MM.1S (cell line): ENCODE results near the gene COL6A2.
"Not testable (repeated sequence)": the region's sequence is repeated elsewhere in the genome, so short reads cannot be mapped to it uniquely, and the experiment has no call there.

Experiments used
- DNase-seq: peaks from one replicate; pipeline ENCODE4 v3.0.0-alpha.2; 2015
- H2AFZ ChIP-seq: fragments of 300-600 bp; sonication (generic); 2 replicates; pipeline ENCODE4 v1.6.0; 2016; ENCODE audit warnings: antibody characterized with exemption, low read length
- H3F3A ChIP-seq: fragments of 300-600 bp; sonication (generic); 2 replicates; pipeline ENCODE4 v1.6.1; 2016; ENCODE audit warnings: mild to moderate bottlenecking, antibody characterized with exemption, low read length, moderate library complexity, mixed read lengths; ENCODE audit not compliant: insufficient read depth
- H3K27ac ChIP-seq: fragments of 300-600 bp; sonication (generic); 2 replicates; pipeline ENCODE4 v1.5.1; 2016; ENCODE audit warnings: mild to moderate bottlenecking, low read length
- H3K27me3 ChIP-seq: fragments of 300-600 bp; sonication (generic); replicated peaks from 2 replicates; pipeline ENCODE4 v1.6.0; 2016; ENCODE audit warnings: low read length; ENCODE audit not compliant: insufficient read depth
- H3K36me3 ChIP-seq: fragments of 300-600 bp; sonication (generic); replicated peaks from 2 replicates; pipeline ENCODE4 v1.6.1; 2016; ENCODE audit warnings: mild to moderate bottlenecking, low read length, mixed read lengths; ENCODE audit not compliant: insufficient read depth
- H3K4me1 ChIP-seq: fragments of 300-600 bp; sonication (generic); 2 replicates; pipeline ENCODE4 v1.6.1; 2016; ENCODE audit warnings: low read length, mixed read lengths
- H3K4me2 ChIP-seq: fragments of 300-600 bp; sonication (generic); 2 replicates; pipeline ENCODE4 v1.6.0; 2016; ENCODE audit warnings: low read depth, low read length
- H3K4me3 ChIP-seq: fragments of 300-600 bp; sonication (generic); 2 replicates; pipeline ENCODE4 v1.5.1; 2016; ENCODE audit warnings: low read length, mixed read lengths
- H3K79me2 ChIP-seq: fragments of 300-600 bp; sonication (generic); 2 replicates; pipeline ENCODE4 v1.6.1; 2016; ENCODE audit warnings: mixed run types, low read length, mixed read lengths
- H3K9ac ChIP-seq: fragments of 300-600 bp; sonication (generic); 2 replicates; pipeline ENCODE4 v1.6.1; 2016; ENCODE audit warnings: low read length, mixed read lengths
- H3K9me2 ChIP-seq: fragments of 300-600 bp; sonication (generic); replicated peaks from 2 replicates; pipeline ENCODE4 v1.6.1; 2016; ENCODE audit warnings: mild to moderate bottlenecking, low read length, mixed read lengths; ENCODE audit not compliant: insufficient read depth
- H3K9me3 ChIP-seq: fragments of 300-600 bp; sonication (generic); replicated peaks from 2 replicates; pipeline ENCODE4 v1.6.1; 2016; ENCODE audit warnings: mild to moderate bottlenecking, low read length, mixed read lengths; ENCODE audit not compliant: insufficient read depth
- H4K20me1 ChIP-seq: fragments of 300-600 bp; sonication (generic); 2 replicates; pipeline ENCODE4 v1.6.1; 2016; ENCODE audit warnings: mild to moderate bottlenecking, low read length, moderate library complexity, mixed read lengths; ENCODE audit not compliant: insufficient read depth
- EZH2 ChIP-seq: fragments of 300-600 bp; sonication (generic); optimal IDR thresholded peaks from 2 replicates; pipeline ENCODE3; 2017; ENCODE audit warnings: low read depth, mild to moderate bottlenecking, antibody characterized with exemption, low read length, mixed read lengths
- EZH2phosphoT487 ChIP-seq: fragments of 300-600 bp; sonication (generic); IDR thresholded peaks from 2 replicates; pipeline ENCODE4 v1.6.1; 2018; ENCODE audit warnings: antibody characterized with exemption, low read length
- TF ChIP-seq, protein P1 (sequence below): fragments of 300-600 bp; sonication (generic); IDR thresholded peaks from 2 replicates; pipeline ENCODE4 v1.5.1; 2016; ENCODE audit warnings: antibody characterized with exemption, low read length, mixed read lengths

The COL6A2 gene

GRCh38 chr21:46104104-46104503 is 6.2 kb downstream of the COL6A2 start:
- no peak overlapping the region for H2AFZ ChIP-seq
- no peaks in the 10 kb centered on the region for H3F3A ChIP-seq
- no peaks in the 10 kb centered on the region for H3K4me1 ChIP-seq
- H3K27me3 ChIP-seq: peaks cover 99% of the 10 kb centered on the region
- TF ChIP-seq EZH2phosphoT487 (no peak), EZH2 (no peak)
- TF ChIP-seq, protein P1, sequence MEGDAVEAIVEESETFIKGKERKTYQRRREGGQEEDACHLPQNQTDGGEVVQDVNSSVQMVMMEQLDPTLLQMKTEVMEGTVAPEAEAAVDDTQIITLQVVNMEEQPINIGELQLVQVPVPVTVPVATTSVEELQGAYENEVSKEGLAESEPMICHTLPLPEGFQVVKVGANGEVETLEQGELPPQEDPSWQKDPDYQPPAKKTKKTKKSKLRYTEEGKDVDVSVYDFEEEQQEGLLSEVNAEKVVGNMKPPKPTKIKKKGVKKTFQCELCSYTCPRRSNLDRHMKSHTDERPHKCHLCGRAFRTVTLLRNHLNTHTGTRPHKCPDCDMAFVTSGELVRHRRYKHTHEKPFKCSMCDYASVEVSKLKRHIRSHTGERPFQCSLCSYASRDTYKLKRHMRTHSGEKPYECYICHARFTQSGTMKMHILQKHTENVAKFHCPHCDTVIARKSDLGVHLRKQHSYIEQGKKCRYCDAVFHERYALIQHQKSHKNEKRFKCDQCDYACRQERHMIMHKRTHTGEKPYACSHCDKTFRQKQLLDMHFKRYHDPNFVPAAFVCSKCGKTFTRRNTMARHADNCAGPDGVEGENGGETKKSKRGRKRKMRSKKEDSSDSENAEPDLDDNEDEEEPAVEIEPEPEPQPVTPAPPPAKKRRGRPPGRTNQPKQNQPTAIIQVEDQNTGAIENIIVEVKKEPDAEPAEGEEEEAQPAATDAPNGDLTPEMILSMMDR: no peak
- H3K9ac ChIP-seq: no peak overlapping the region
- H3K36me3 ChIP-seq: no peaks in the 10 kb centered on the region
- no peak for DNase-seq
- no peak overlapping the region for H3K27ac ChIP-seq
- no peak overlapping the region for H3K4me2 ChIP-seq
- no peak overlapping the region for H3K4me3 ChIP-seq
- H3K9me2 ChIP-seq: no peaks in the 10 kb centered on the region
- no peaks in the 10 kb centered on the region for H4K20me1 ChIP-seq
- no peaks in the 10 kb centered on the region for H3K9me3 ChIP-seq
- H3K79me2 ChIP-seq: no peaks in the 10 kb centered on the region

DNA sequence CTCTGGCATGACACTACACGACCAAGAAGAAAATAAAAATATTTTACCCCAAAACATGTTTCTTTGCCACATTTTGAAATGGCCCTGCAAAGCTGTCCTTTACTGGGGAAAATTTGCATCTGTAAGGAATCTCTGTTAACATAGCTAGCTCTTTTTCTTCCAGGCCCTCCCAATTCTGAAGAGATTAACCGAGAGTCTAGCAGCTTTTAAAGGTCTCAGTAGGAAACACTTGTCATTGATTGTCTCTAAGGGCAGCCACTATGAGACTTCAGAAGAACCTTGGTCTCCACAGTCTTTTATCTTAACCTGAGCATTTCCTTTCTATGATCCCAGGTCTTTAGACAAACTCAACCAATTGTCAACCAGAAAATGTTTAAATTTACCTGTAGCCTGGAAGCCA is 9.5 kb downstream of the COL6A2 start:
- not testable (repeated sequence) for H3K4me1 ChIP-seq, H3K4me3 ChIP-seq, H3K36me3 ChIP-seq, H4K20me1 ChIP-seq, H3K9ac ChIP-seq, H3K79me2 ChIP-seq, H3K9me3 ChIP-seq, DNase-seq, H3F3A ChIP-seq, H2AFZ ChIP-seq, H3K27ac ChIP-seq, H3K9me2 ChIP-seq, H3K4me2 ChIP-seq
- peaks cover 96% of the 10 kb centered on the region for H3K27me3 ChIP-seq

- no peaks in the 10 kb centered on the region for H3F3A ChIP-seq
- DNase-seq: no peak
- H3K27me3 ChIP-seq: peaks cover 96% of the 10 kb centered on the region
- no peak overlapping the region for H3K9ac ChIP-seq
- no peak overlapping the region for H3K4me2 ChIP-seq
- H3K9me3 ChIP-seq: no peaks in the 10 kb centered on the region
- no peak overlapping the region for H3K4me3 ChIP-seq
- H3K27ac ChIP-seq: no peak overlapping the region
- H3K79me2 ChIP-seq: no peaks in the 10 kb centered on the region
- H4K20me1 ChIP-seq: no peaks in the 10 kb centered on the region
- H3K9me2 ChIP-seq: no peaks in the 10 kb centered on the region
- H3K4me1 ChIP-seq: no peaks in the 10 kb centered on the region
- no peak overlapping the region for H2AFZ ChIP-seq
- no peaks in the 10 kb centered on the region for H3K36me3 ChIP-seq
- TF ChIP-seq, protein P1: no peak
- TF ChIP-seq EZH2phosphoT487: no peak
- no peak for TF ChIP-seq EZH2
These were observed 11.0 kb downstream of the COL6A2 start for GRCh38 chr21:46108827-46109312.

DNA sequence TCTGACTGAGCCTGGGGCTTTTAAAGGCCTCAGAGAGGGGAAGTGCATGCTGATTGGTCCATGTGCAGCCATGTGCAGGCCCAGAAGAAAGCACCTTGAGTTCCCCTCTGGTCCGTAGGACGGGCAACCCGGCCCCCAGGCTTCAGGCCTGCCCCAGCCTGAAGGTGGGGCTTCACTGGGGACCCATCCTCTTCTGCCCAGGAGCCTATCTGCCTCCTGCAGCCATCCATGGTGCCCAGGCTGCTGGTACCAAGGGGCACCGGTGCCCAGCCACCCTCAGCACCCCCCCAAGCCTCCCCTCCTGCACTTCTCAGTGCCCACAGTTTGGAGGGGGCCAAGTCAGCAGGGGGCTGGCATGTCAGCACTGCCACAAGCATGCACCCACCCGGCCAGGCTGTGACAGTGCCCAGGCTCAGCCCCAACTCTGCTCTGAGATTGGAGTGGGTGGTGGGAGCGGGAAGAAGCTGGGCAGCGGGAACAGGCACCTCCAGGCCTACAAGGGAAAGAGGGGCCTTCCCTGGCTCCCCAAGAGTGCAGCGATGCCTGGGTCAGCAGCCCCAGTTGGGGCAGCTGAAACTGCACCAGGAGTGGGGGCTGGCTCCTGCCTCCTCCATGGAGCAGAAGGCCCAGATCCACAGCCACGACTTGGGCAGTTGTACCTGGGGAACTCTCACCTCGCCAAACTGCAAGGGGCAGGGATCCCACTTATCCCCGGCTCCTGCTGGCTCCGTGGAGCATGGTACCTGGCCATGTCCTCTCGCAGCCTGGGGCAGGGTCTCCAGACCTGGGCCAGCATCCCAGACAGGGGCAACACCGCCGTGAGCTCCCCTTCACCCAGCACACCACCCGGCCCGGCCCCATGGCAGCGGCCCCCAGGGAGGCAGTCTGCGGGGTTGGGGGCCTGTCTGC is 11.7 kb downstream of the COL6A2 start:
- Histone ChIP-seq H3K9ac (no peak overlapping the region), H3F3A (no peaks in the 10 kb centered on the region), H2AFZ (no peak overlapping the region), H3K79me2 (no peaks in the 10 kb centered on the region), H3K4me3 (no peak overlapping the region), H3K27me3 (peaks cover 94% of the 10 kb centered on the region), H3K9me2 (no peaks in the 10 kb centered on the region), H3K36me3 (no peaks in the 10 kb centered on the region), H3K4me1 (no peaks in the 10 kb centered on the region), H3K4me2 (no peak overlapping the region), H4K20me1 (no peaks in the 10 kb centered on the region), H3K27ac (no peak overlapping the region), H3K9me3 (no peaks in the 10 kb centered on the region)
- DNase-seq: no peak
- TF ChIP-seq EZH2phosphoT487: no peak
- TF ChIP-seq, protein P1: no peak
- no peak for TF ChIP-seq EZH2
